K562 (cell line): ENCODE data around the gene SNX27. TPM values are rescaled to one million over a fixed set of nuclear protein-coding genes. Genes with fewer than 3 reads are reported as not detected.
A peak's percentile ranks its signal among the peaks of the same experiment; 100 is the strongest.

Experiments
- AFF1 ChIP-seq, 2 experiments: fragments of 450-650 bp; IDR thresholded peaks; 2 replicates each; pipeline ENCODE4 v1.6.1; 2018; ENCODE audit warnings: mild to moderate bottlenecking in 2 of 2, low read depth in 1 of 2; ENCODE audit not compliant: partially characterized antibody in 2 of 2
- ARID4B ChIP-seq: sonication (generic); formaldehyde crosslinking; IDR thresholded peaks from 2 replicates; pipeline ENCODE4 v1.8.0; 2022; ENCODE audit warnings: mild to moderate bottlenecking, missing genetic modification reagents
- CBFA2T2 ChIP-seq: fragments of 450-650 bp; conservative IDR thresholded peaks from 2 replicates; pipeline ENCODE4 v1.6.1; 2017; ENCODE audit warnings: mild to moderate bottlenecking
- ESRRA ChIP-seq: fragments of 450-650 bp; IDR thresholded peaks from 2 replicates; pipeline ENCODE4 v1.6.1; 2014; ENCODE audit warnings: low read depth, mild to moderate bottlenecking, moderate library complexity, borderline replicate concordance
- FOXA1 ChIP-seq: fragments of 450-650 bp; IDR thresholded peaks from 2 replicates; pipeline ENCODE4 v1.6.1; 2016; ENCODE audit warnings: mild to moderate bottlenecking, borderline replicate concordance
- PHF8 ChIP-seq: fragments of 200-600 bp; sonication (generic); IDR thresholded peaks from 2 replicates; pipeline ENCODE4 v1.6.1; 2012; ENCODE audit warnings: mixed run types, mild to moderate bottlenecking, inconsistent platforms, low read length, moderate library complexity, borderline replicate concordance
- RCOR1 ChIP-seq, 2 experiments: IDR thresholded peaks; 2 replicates each; pipeline ENCODE4 v1.6.1; 2012; ENCODE audit warnings: low read depth in 2 of 2, low read length in 2 of 2, borderline replicate concordance in 1 of 2, improper control_type of control experiment in 1 of 2
- SIN3A ChIP-seq, 2 experiments: fragments of 150-350 bp in 1 of 2; IDR thresholded peaks; 2 replicates each; pipeline ENCODE4 v1.6.1; 2011 to 2016; ENCODE audit warnings: borderline replicate concordance in 2 of 2, low read depth in 2 of 2, low read length in 2 of 2, mild to moderate bottlenecking in 2 of 2, moderate library complexity in 2 of 2; ENCODE audit not compliant: control insufficient read depth in 1 of 2
- SREBF1 ChIP-seq: fragments of 150-350 bp; IDR thresholded peaks from 2 replicates; pipeline ENCODE4 v1.6.1; 2014; ENCODE audit warnings: antibody characterized with exemption, low read depth, low read length, borderline replicate concordance
- ZNF232 ChIP-seq: sonication (generic); formaldehyde crosslinking; IDR thresholded peaks from 2 replicates; pipeline ENCODE4 v1.8.0; 2022; ENCODE audit warnings: mild to moderate bottlenecking, missing genetic modification reagents
- polyA plus RNA-seq, 8 experiments: library from polyadenylated mRNA; depleted of rRNA in 4 of 8; stranded (reverse) in 5 of 8; unstranded in 3 of 8; fragments of >200 nt; fragmentation: Nextera tagmentation in 2 of 8; fragmentation: Illumina TruSeq in 1 of 8; extraction: Ambion mirVana in 2 of 8; extraction: Trizol in 1 of 8; gene quantifications; 2 replicates each; pipeline versions ENCODE4 v1.2.1 to v1.2.3, GENCODE V29; 2011 to 2014; ENCODE audit warnings: inconsistent platforms in 1 of 8, missing spikeins in 1 of 8
- total RNA-seq, 7 experiments: library from RNA; depleted of rRNA in 6 of 7; stranded (reverse); fragments of >200 nt in 6 of 7; fragmentation: Illumina TruSeq in 2 of 7; extraction: Trizol in 2 of 7; gene quantifications; 2 replicates each; pipeline versions ENCODE4 v1.2.1 to v1.2.3, GENCODE V29; 2011 to 2021; ENCODE audit warnings: low replicate concordance in 1 of 7
- TF ChIP-seq, protein P1 (sequence below): fragments of 450-650 bp; IDR thresholded peaks from 2 replicates; pipeline ENCODE4 v1.6.1; 2018; ENCODE audit warnings: mild to moderate bottlenecking, low read depth; ENCODE audit not compliant: partially characterized antibody

Gene SNX27
- total and polyA plus RNA-seq, 9 of the 15 experiments (the other 6 are each of a cell fraction or from before 2014, with no cell fraction given): 4.5 to 18.7 (median 10.1) TPM

DNA sequence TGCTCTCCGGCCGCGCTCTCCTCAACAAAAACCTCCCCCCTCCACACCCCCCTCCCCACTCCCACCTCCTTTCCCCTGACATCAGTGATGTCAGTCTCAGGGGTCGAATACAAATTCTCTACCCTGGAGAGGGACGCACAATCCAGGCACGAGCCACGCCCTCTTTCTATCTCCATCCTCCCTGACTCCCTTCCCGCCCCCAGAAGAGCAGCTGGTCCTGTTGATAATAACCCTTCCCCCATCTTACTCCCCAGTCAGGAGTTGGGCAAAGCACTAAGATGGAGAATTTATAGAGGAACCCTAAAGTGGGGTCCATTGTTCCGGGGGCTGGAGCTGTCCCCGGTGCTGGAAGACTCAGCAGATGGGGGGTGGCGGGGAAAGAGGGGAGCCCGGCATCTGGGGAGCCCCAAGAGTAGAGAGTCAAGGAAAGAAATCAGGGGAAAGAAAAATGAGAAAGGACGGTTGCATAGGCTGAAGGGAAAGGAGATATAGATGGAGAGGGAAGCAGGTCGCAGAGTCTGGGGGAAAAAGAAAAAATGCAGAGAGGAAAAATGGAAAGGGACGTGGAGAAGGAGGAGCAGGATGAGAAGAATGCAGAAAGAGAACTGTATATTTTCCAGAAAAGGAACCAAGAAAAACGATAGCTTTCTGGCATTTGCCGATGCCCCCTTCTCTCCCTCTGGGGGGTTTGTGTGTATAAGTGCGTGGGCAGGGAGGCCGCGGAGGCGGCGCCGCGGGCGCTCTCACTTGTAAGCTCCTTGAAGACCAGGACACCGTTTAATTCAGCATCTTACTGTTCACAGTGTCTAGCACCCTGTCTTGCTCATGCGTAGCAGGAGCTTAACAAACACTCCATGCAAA, 105.2 kb downstream of the SNX27 start, which contains the start of gene CELF3 (continued):
- TF ChIP-seq, protein P1, sequence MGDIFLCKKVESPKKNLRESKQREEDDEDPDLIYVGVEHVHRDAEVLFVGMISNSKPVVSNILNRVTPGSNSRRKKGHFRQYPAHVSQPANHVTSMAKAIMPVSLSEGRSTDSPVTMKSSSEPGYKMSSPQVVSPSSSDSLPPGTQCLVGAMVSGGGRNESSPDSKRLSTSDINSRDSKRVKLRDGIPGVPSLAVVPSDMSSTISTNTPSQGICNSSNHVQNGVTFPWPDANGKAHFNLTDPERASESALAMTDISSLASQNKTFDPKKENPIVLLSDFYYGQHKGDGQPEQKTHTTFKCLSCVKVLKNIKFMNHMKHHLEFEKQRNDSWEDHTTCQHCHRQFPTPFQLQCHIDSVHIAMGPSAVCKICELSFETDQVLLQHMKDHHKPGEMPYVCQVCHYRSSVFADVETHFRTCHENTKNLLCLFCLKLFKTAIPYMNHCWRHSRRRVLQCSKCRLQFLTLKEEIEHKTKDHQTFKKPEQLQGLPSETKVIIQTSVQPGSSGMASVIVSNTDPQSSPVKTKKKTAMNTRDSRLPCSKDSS: no peak
- TF ChIP-seq ZNF232 (CRISPR knock-in tag) (no peak), ESRRA (no peak), SIN3A (IDR thresholded peaks at IDR 0.05; ENCODE audit: borderline replicate concordance in 2 of 2, control insufficient read depth in 1 of 2, low read depth in 2 of 2, low read length in 2 of 2) (no peak), PHF8 (no peak), CBFA2T2 (peak; percentile 62), ARID4B (CRISPR knock-in tag) (peak; percentile 45; the same call in 1 of the 2 replicates), RCOR1 (IDR thresholded peaks at IDR 0.05; ENCODE audit: borderline replicate concordance in 1 of 2, low read depth in 2 of 2, low read length in 2 of 2) (peak in 1 of 2 experiments; percentile 62; a peak in 1 of 4 replicates), FOXA1 (no peak), SREBF1 (no peak), AFF1 (IDR thresholded peaks at IDR 0.05; ENCODE audit: low read depth in 1 of 2, partially characterized antibody in 2 of 2) (peak in 1 of 2 experiments; percentile 96)
